Posterior vena cava (tissue), 2 donors: ENCODE measurements around the gene MYCBP2. TPM values are rescaled to one million over a fixed set of nuclear protein-coding genes. Genes with fewer than 3 reads are reported as not detected.

Experiments used
- DNase-seq: peaks from one replicate; pipeline ENCODE4 v3.0.0-alpha.2; 2020; ENCODE audit warnings: low spot score
- intact Hi-C, 2 donors: fragments of 100-400 bp; cut with DNase I; formaldehyde crosslinking; loops; one replicate each; pipeline versions ENCODE4 v1.14.1 to v1.14.2; 2022 to 2023
- total RNA-seq, 2 donors: library from RNA; stranded (reverse); fragmentation: NEBNext Ultra II Directional; extraction: Animal tissue kit (Norgen Biotek cat#: 25700); gene quantifications; one replicate each; pipeline ENCODE4 v1.2.1, GENCODE V29; 2021
- donor health status: DM: yes; HTN: yes; CAD: no.
- donor health status: DM: yes; HTN: yes; CAD: no.

Gene MYCBP2
- total RNA-seq, 2 donors from 2014 or later, result 153 to 188 TPM

DNA sequence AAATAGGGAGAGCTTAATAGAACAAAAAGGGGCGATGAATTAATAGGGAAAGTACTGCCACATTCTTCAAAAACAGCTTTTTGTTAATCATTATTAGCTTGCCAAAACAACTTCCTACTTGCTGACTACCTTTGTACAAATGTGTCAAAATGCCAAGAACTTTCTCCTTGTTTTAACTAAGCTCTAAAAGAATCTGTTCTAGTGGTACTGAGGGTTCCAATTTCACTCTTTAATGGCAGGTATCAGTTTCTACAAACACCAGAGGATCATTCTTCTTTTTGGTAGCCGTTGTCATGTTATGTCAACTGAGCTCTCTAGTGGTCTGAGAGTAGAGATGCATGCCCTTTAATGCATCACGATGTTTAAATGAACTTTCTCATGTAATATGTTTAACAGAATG lies 270.5 kb downstream of the MYCBP2 start:
- DNase-seq, result no peak
- intact Hi-C loops, result no loop called here

DNA sequence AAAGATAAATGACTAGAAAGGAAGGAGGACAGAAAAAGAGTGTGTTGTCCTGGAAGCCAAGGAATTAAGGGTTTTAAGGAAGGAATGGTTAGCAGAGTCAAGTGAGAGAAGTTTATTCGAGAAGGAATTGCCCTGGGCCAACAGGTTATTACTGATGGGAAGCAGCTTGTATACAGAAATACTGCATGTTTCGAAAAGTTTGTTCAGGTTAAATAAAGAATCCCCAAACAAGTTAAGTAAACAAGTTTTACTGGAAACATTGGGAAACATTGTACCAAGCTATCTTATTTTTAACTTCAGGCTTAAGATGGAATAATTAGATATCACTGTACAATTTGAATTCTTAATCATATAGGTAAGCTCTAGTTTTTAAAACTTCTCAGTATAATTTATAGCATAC lies 271.7 kb downstream of the MYCBP2 start:
- no peak for DNase-seq
- intact Hi-C loops, result no loop called here

DNA sequence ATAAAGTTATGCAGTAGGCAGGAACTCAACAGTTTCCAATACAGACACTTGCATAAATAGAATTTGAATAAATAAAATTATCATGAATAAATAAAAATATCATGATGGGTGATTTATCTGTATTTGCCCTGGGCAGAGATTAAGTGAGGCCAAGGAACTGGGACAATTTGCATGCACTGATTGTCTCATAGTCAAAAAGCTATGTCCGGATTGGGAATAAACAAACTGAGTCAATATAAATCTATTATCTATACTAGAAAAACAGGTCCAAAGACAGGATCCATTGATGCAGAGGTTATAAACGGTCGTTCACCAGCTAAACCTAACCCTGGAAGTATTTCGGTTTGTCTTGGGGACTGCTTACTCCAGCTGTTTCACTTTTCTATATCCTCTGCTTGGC lies 273.7 kb downstream of the MYCBP2 start:
- intact Hi-C loops, result no loop called here
- no peak for DNase-seq

DNA sequence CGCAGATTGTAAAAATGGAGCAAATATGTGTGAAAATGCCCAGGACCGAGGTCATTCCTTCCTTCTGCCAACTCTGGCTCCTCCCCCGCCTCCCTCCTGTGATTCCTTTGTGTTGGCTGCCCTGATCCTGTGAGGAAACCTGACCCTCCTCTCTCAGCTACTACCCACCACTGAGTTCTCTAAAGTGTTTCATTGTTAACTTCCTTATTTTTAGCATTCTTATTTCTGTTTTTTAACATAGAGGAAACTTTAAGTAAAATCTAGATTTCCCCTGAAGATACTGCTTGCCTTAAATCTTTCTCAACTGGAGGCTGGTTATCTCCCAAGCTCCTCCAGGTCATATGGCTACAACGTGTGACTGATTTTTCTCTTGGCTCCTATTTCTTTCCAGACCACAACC lies 278.2 kb downstream of the MYCBP2 start:
- intact Hi-C loops, result no loop called here
- no peak for DNase-seq

DNA sequence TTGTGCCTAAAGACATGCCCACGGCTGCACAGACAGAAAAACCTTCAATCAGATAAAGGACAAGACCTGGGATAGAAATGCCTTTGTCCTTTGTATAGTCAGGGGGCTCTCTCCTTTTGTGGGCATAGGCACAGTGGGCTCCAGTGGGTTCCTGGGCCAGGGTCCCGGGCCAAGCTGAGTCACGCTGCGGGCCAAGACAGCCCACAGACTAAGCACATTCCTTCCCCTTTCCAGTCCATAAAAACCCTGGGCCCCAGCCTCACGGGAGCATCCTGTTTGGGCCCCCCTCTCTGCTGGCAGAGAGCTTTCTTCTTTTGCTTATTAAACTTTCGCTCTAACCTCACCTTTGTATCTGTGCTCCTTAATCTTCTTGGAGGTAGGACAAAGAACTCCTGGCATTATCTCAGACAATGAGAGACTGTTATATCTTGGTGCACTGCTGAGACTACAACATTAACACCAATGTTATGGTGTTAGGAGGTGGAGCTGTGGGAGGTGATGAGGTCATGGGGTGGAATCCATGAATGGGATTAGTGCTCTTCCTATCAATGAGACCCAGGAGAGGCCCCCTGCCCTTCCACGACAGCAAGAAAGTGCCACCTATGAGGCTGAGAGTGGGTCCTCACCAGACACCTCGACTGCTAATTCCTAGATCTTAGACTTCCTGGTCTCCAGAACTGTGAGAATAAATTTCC lies 279.1 kb downstream of the MYCBP2 start:
- intact Hi-C loops, result no loop called here
- DNase-seq, result no peak

DNA sequence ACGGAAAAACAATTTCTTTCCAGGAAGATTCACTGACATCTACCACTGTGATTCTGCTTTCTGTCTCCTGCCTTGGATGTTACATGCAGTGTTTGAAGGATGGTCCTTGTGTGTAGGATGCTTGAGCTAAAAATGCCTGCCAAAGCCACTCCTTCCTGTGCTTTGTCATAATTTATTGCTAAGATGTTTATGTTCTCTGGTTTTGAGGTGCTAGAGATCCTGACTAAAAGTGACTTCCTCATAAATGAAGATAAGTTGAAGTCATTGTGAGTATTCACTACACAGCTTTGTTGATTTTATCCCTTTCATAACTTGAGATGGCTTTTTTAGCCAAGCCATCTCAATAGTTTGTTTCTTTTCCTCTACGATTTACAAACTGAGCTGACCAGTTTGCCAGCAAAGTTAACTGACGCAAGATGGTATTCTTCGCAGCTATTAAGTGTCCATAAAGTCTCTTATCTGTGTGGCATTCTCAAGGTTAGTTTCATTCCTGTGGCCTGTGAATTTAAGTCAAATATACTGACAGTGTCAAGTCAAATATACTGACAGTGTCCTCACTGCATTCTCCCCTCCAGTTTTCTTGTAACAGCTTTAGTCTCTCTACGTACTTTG lies 284.2 kb downstream of the MYCBP2 start:
- intact Hi-C loops, result no loop called here

DNA sequence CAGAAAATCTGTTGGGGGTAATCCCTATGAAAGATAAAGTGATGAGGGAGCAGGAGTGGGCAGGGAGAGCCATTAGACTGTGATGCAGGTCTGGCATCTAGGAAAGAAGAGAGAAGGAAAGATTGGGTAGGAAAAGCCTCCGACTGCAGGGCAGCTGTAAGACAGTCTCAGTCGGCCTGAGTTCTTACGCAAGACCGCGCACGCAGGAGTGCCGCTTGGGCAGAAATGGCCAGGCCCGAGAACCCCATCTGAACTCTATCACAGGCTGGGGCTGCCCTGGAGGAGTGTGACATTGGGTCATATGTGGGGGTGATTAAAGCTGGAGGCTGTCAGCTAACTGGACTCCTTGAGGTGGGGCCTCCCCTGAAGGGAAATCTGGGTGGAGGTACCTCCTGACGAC lies 286.1 kb downstream of the MYCBP2 start:
- intact Hi-C loops, result no loop called here
- no peak for DNase-seq

More for the DNA sequence above, 284.2 kb downstream of the MYCBP2 start:
- DNase-seq, result no peak

DNA sequence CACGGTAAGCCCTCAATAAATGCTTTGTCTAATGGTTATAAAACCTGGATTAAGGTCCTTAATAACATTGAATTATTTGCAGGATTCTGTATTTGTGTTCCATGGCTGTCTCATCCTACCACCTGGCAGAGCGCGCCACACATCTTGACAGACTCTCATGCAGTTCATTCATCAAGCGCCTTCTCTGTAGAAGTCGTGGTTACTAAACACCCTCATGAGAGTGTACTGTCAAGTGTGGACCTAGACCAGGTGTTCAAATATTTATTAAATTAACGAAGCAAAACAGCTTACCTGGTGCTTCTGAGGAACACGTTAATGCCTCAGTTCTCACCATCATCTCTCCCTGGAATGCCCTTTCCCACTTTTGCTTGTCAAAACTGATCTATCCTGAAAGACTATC lies 286.8 kb downstream of the MYCBP2 start:
- intact Hi-C loops, result no loop called here
- DNase-seq, result no peak

DNA sequence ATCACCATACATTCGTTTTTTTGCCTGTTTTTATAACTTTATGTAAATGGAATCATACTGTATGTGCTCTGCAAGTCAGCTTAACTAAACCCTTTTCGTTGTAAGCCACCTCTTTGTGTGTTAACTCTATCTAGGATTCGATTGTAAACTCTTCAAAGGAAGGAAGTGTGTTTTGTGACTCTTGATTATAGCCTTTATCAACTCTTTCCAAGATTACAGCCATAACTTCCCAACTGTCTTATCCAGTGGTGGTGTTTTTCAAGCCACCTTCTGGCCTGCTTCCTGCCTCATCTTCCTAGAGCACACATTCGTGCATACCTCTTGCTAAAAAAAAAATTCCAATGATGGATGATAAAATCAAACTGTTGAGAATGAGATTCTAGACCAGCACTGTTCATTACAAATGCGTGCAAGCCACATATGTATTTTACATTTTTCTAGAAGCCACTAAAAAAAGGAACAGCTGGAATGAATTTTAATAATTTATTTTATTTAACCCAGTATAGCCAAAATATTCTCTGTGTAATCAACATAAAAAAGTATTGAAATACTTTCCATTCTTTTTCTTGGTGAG lies 287.9 kb downstream of the MYCBP2 start:
- intact Hi-C loops, result no loop called here
- DNase-seq, result no peak

DNA sequence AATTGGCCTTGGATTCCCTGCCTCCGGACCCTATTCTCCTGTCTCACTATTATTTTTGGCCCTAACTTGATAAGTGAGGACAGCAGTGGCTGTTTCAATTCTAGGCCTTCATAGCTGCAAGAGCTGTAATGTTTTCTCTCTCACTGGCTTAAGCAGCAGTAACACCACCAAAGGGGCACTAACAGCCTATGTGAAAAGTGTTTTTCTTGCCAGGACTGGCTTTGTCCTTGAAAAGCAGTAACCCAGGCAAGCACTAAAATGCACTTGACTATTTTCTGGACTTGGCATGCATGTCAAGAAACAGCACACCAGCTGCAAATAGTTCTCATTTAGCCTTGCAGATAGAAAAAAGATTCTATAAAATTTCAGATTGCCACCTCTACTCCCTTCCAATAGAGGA lies 290.6 kb downstream of the MYCBP2 start:
- DNase-seq, result no peak
- intact Hi-C loops, result no loop called here

DNA sequence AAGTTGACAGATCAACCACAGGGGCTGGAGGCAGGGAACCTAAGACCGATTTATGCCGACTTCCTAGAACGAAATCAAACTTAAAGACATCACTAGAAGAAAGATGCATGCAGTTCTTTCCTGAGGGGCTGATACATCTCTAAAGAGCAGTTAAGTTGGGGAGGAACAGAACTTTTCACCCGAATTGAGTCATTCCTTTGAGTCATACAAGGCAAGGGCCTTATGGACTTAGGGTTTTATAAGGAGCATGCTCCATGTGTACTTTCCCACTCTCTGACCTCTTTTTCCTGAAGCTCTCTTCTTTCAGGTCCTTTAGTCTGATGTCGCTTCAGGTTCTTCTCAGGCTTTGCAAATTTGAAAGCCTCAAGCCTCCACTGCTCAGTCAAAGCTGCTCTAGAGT lies 292.0 kb downstream of the MYCBP2 start:
- no peak for DNase-seq
- intact Hi-C loops, result no loop called here

DNA sequence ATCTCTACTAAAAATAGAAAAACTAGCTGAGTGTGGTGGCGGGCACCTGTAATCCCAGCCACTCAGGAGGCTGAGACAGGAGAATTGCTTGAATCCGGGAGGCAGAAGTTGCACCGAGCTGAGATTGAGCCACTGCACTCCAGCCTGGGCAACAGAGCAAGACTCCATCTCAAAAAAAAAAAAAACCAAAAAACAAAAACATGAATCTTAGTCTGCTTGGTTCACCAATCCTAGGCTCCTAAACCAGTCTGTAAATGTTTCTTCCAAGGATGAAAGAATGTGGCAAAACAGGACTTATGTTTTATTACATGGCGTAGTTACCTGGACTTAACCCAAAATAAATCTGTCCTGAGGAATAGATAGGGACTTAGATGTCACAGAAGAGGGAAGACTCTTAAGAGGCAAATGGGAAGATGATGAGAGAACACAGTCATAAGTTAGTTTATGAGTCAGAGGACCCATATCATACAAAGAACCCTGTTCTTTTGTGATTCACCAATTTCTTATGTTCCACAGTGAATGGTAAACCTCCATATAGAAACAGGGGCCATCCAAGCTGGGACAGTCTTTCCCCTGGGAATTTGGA lies 293.1 kb downstream of the MYCBP2 start:
- intact Hi-C loops, result no loop called here
- DNase-seq, result no peak

DNA sequence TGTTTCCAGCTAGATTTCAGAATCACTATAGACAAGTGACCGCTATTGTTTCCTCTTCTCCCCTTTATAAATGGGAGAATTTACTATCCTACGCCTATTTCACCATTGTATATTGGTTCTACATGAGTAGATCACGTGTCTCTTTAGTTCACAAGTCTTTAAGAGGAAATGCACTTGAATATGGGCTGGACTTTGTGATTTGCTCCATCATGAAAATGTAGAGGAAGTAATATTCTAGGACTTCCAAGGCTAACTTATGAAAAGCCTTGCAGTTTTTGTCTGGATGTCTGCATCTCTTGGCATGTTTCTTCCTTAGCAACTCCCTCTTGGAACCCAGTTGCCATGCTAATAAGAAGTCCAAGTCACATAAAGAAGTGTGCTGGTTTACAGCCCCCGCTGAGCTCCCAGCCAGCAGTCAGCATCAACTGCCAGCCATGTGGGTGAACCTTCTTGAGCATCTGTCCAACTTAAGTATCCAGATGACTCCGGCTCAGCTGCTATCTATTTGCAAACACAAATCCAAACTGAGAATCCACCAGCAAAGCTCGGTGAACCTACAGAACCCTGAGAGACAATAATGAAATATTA lies 295.1 kb downstream of the MYCBP2 start:
- intact Hi-C loops, result no loop called here
- no peak for DNase-seq

DNA sequence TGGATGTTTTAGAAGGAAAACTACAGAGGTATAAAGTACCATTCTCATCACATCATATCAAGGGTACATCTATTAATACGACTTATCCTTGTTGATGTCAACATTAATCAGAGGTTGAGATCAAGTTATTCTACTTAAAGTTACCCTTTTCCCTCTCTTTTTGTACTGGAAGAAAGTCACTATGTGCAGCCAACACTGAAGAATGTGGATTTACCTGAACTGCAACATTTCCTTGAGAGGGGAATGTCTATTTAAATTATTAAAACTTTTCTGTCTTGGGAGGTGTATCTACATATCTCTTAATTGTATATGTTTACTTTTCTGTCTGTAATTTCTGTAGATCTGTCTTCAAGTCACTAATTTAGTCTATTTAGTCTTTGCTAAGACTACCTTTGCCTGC lies 297.5 kb downstream of the MYCBP2 start:
- no peak for DNase-seq
- intact Hi-C loops, result no loop called here

DNA sequence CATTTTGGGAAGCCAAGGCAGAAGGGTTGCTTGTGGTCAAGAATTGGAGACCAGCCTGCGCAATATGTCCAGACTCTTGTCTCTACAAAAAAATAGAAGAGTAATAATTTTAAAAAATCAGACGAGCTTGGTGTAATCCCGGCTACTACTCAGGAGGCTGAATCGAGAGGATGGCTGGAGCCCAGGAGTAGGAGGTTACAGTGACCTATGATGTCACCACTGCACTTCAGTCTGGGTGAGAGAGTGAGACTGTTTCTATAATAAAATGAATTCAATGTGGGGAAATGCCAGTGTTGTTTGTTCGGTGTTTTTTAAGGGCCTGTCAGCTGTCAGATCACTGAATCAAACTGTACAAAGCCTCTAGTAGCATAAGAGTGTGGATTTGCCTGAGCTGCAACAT lies 298.7 kb downstream of the MYCBP2 start:
- intact Hi-C loops, result no loop called here
- peak; percentile 75 for DNase-seq

DNA sequence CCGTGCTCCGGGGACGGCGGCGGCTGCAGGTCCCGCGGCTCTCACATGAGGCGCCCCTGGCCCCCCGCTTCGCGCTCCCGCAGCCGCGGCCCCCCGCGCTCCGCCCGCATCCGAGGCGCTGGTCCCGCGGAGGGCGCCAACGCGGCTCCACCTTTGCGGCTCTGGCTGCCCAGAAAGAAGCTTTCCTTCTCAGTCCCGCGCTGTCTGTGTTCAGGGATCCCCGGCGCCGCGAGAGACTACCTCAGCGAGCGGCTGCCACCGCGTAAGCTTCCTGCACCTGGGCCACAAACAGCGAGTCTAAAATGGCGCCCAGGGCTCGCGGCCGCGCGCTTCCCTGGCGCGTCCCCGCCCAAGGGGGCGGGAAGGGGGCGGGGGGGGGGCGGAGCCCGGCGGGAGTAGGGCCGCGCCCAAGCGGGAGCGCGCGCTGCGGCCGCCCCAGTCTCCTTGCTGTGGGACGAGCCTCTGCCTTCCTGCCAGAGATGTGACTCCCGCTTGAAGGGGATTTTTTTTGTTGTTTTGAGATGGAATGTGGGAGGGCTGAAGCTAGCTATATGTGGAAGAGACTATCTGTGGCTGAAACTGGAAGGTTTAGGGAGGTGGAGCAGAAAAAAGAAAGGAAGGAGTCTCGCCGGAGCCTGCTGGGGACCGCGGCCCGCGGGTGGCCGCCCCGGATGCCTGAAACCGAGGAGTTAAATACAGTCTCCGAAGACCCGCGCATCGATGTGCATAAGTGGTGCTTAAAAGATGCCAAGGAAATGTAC lies 299.9 kb downstream of the MYCBP2 start, which contains the start of gene FBXL3:
Gene FBXL3, minus strand, starts transcription at position 299 of the 761 bp plus-strand sequence. CDS start 5,299 bp downstream, outside the sequence.
- intact Hi-C loops, result loop anchor here in 1 of 2 donors (2.0 kb wide), 1 partner anchor 34 kb away; the partner anchor contains the start of gene CLN5
- peak; percentile 96 for DNase-seq

DNA sequence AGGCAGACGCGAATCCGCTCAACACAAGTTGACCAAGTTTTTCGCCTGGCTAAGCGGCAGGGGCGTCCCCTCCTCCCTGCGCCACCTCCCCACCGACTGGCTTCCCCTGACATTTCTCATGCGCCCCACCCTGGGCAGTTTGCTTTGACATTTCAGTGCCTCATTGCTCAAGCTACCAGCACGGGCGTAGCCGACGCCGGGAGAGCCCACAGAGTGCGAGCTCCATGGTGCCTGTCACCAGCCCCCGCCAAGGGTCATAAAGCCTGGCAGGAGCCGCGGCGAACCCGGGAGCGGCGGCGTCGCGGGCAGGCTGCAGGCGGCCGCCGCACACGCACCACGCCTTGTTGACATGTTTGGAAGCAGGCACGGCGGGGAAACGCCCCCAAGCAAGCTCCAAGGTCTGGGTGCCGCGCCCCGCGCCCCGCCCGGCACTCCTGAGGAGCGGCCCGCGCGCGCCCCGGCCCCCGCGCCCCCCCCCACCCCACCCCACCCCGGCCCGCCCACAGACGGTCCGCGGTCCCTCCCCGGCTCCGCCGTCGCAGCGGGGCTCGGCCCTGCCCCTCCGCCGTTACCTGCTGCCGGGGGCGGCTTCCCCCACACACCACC lies 300.5 kb downstream of the MYCBP2 start:
- intact Hi-C loops, result loop anchor here in 1 of 2 donors (2.0 kb wide), 1 partner anchor 34 kb away; the partner anchor contains the start of gene CLN5
- DNase-seq, result peak; percentile 96

DNA sequence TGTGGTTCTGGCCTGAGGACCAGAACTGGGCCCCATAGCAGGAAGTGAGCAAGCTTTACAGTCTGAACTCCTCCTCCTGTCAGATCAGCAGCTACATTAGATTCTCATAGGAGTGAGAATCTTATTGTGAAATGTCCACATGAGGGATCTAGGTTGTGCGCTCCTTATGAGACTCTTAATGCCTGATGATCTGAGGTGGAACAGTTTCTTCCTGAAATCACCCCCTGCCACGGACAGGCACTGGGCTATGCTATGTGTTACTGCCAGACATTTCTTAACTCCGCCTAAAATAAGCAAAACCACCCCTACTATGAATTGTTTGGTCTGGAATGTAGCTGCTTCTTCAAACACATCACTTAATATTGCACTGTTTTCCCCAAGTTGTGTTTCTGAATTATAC lies 304.6 kb downstream of the MYCBP2 start:
- no peak for DNase-seq
- intact Hi-C loops, result no loop called here

DNA sequence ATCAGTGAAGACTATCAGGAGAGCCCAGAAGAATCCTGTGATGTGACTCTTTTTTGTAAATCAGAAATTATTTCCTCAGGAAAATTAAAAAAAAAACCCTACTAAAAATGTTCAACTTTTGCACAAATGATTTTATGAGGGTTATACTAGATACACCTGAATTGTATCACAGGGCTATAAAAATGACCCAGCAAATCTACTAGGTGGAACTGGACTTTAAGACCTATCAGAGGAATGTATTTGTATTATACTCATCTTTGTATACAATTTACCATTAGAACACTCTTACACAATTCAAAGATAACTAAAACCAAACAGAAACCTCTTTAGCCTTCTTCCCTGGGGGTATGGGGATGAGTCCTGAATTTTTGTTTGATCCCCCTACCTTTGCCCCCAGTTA lies 307.1 kb downstream of the MYCBP2 start:
- no peak for DNase-seq
- intact Hi-C loops, result no loop called here
